Thyroid gland (tissue), 4 donors: ENCODE data around the gene GALNT9. TPM values are rescaled to one million over a fixed set of nuclear protein-coding genes. Genes with fewer than 3 reads are reported as not detected.

Source experiments
- DNase-seq, 2 donors: peaks; one replicate each; pipeline ENCODE4 v3.0.0-alpha.2; 2019
- H3K27ac ChIP-seq, 3 donors: fragments of 200-600 bp; sonication (generic); 1 replicate in 2 of 3; 2 replicates in 1 of 3; pipeline ENCODE4 v1.5.1; 2016 to 2019; ENCODE audit warnings: mild to moderate bottlenecking in 1 of 3, moderate library complexity in 1 of 3
- H3K27me3 ChIP-seq: fragments of 200-600 bp; sonication (generic); one replicate; pipeline ENCODE4 v1.5.1; 2019
- H3K36me3 ChIP-seq, 2 donors: fragments of 200-600 bp; sonication (generic); one replicate each; pipeline ENCODE4 v1.5.1; 2016 to 2019
- H3K4me1 ChIP-seq, 2 donors: fragments of 200-600 bp; sonication (generic); one replicate each; pipeline ENCODE4 v1.5.1; 2017 to 2019
- H3K4me3 ChIP-seq, 3 donors: fragments of 200-600 bp; sonication (generic); replicated peaks in 1 of 3; 1 replicate in 2 of 3; 2 replicates in 1 of 3; pipeline ENCODE4 v1.5.1; 2016; ENCODE audit warnings: mild to moderate bottlenecking in 1 of 3
- H3K9me3 ChIP-seq: fragments of 200-600 bp; sonication (generic); one replicate; pipeline ENCODE4 v1.5.1; 2017
- CTCF ChIP-seq, 6 experiments: fragments of 200-600 bp in 3 of 6; fragments of 450-650 bp in 3 of 6; sonication (generic) in 3 of 6; IDR thresholded peaks; one replicate each; pipeline ENCODE4 v1.5.1; 2016 to 2019; ENCODE audit warnings: antibody characterized with exemption in 6 of 6, mild to moderate bottlenecking in 2 of 6, inconsistent platforms in 1 of 6, moderate library complexity in 1 of 6
- POLR2A ChIP-seq, 2 donors: fragments of 450-650 bp; IDR thresholded peaks; one replicate each; pipeline ENCODE4 v1.6.1; 2017; ENCODE audit warnings: antibody characterized with exemption in 2 of 2, mild to moderate bottlenecking in 2 of 2, moderate library complexity in 1 of 2
- WGBS, 2 donors: methylation state at CpG; one replicate each; pipeline ENCODE4 v1.1.5; 2017; 5-methylcytosine and 5-hydroxymethylcytosine counted together
- intact Hi-C: fragments of 100-400 bp; cut with DNase I; formaldehyde crosslinking; loops from one replicate; pipeline ENCODE4 v1.15.1; 2023
- total RNA-seq, 4 donors: library from RNA; depleted of rRNA; stranded (reverse); fragments of >200 nt; gene quantifications; one replicate each; pipeline ENCODE4 v1.2.3, GENCODE V29; 2016

The GALNT9 gene
- total RNA-seq, 4 donors from 2014 or later, result 2.2 to 29.2 (median 15.9) TPM

- Histone ChIP-seq H3K4me3 (no peak overlapping the region), H3K4me1 (no peaks in the 10 kb centered on the region), H3K9me3 (no peaks in the 10 kb centered on the region), H3K27ac (no peak overlapping the region), H3K36me3 (no peaks in the 10 kb centered on the region), H3K27me3 (no peaks in the 10 kb centered on the region)
- 82 to 85% methylated on average over 19 to 24 of the region's 30 CpGs for WGBS, 2 donors
- TF ChIP-seq POLR2A (IDR thresholded peaks at IDR 0.05) (no peak), CTCF (IDR thresholded peaks at IDR 0.05) (no peak)
- DNase-seq, result no peak
- intact Hi-C loops, result no loop called here
Measured at GRCh38 chr12:132174015-132174838, 155.2 kb downstream of the GALNT9 start.

- 75 to 80% methylated on average over 31 to 35 of the region's 35 CpGs for WGBS, 2 donors
- no peak for DNase-seq
- intact Hi-C loops, result no loop called here
- no peaks in the 10 kb centered on the region for H3K27me3 ChIP-seq
- TF ChIP-seq CTCF (IDR thresholded peaks at IDR 0.05), result no peak
- no peak for TF ChIP-seq POLR2A (IDR thresholded peaks at IDR 0.05)
- no peak overlapping the region for H3K27ac ChIP-seq
- no peaks in the 10 kb centered on the region for H3K36me3 ChIP-seq
- H3K4me3 ChIP-seq, result no peak overlapping the region
- no peaks in the 10 kb centered on the region for H3K9me3 ChIP-seq
- no peaks in the 10 kb centered on the region for H3K4me1 ChIP-seq
Measured at GRCh38 chr12:132173135-132174014, 156.0 kb downstream of the GALNT9 start.

- no peak for TF ChIP-seq CTCF (IDR thresholded peaks at IDR 0.05)
- TF ChIP-seq POLR2A (IDR thresholded peaks at IDR 0.05), result no peak
- 55 to 69% methylated on average over 8 to 14 of the region's 15 CpGs for WGBS, 2 donors
- H3K9me3 ChIP-seq, result no peaks in the 10 kb centered on the region
- no peaks in the 10 kb centered on the region for H3K36me3 ChIP-seq
- H3K27ac ChIP-seq, result no peak overlapping the region
- no peaks in the 10 kb centered on the region for H3K4me1 ChIP-seq
- H3K4me3 ChIP-seq, result no peak overlapping the region
- no peak for DNase-seq
- no peaks in the 10 kb centered on the region for H3K27me3 ChIP-seq
- intact Hi-C loops, result no loop called here
Measured at GRCh38 chr12:132172619-132173018, 156.8 kb downstream of the GALNT9 start.

- Histone ChIP-seq H3K4me3 (no peak overlapping the region), H3K27ac (no peak overlapping the region), H3K27me3 (no peaks in the 10 kb centered on the region), H3K9me3 (no peaks in the 10 kb centered on the region), H3K36me3 (no peaks in the 10 kb centered on the region), H3K4me1 (peaks cover 0 to 4% of the 10 kb centered on the region in 2 donors)
- no peak for DNase-seq
- WGBS, 2 donors, result 75 to 88% methylated on average over 15 to 17 of the region's 28 CpGs
- intact Hi-C loops, result no loop called here
- TF ChIP-seq CTCF (IDR thresholded peaks at IDR 0.05) (no peak), POLR2A (IDR thresholded peaks at IDR 0.05) (no peak)
Measured at GRCh38 chr12:132171968-132172521, 157.3 kb downstream of the GALNT9 start.
